Endodermal cell (in vitro differentiated cells): ENCODE data around the gene SPINT1. TPM values are rescaled to one million over a fixed set of nuclear protein-coding genes. Genes with fewer than 3 reads are reported as not detected.

ENCODE experiments used
- DNase-seq: peaks from one replicate; pipeline ENCODE4 v3.0.0-alpha.2; 2017
- H3K27ac ChIP-seq: 2 replicates; pipeline ENCODE4 v1.5.1; 2013; ENCODE audit warnings: mild to moderate bottlenecking, low read depth, low read length, moderate library complexity
- H3K27me3 ChIP-seq: 2 replicates; pipeline ENCODE4 v1.6.1; 2013; ENCODE audit warnings: mild to moderate bottlenecking, low read length, moderate library complexity; ENCODE audit not compliant: insufficient read depth, control insufficient read depth, poor library complexity, severe bottlenecking
- H3K36me3 ChIP-seq: 2 replicates; pipeline ENCODE4 v1.7.0; 2013; ENCODE audit warnings: mild to moderate bottlenecking, low read length, moderate library complexity; ENCODE audit not compliant: control insufficient read depth, insufficient read depth
- H3K4me1 ChIP-seq: one replicate; pipeline ENCODE4 v1.7.0; 2013; ENCODE audit warnings: low read length; ENCODE audit not compliant: control insufficient read depth, insufficient read depth
- H3K4me3 ChIP-seq: 2 replicates; pipeline ENCODE4 v1.5.1; 2013; ENCODE audit warnings: mild to moderate bottlenecking, low read length, moderate library complexity
- H3K9ac ChIP-seq: 2 replicates; pipeline ENCODE4 v1.6.1; 2013; ENCODE audit warnings: mild to moderate bottlenecking, low read length, moderate library complexity; ENCODE audit not compliant: poor library complexity, severe bottlenecking; ENCODE audit errors: extremely low read depth
- H3K9me3 ChIP-seq: 2 replicates; pipeline ENCODE4 v1.6.1; 2013; ENCODE audit warnings: mild to moderate bottlenecking, low read length, moderate library complexity; ENCODE audit not compliant: control insufficient read depth
- H3K27ac Mint-ChIP-seq: 2 replicates; pipeline ENCODE4 v1.8.0; 2020; ENCODE audit warnings: mixed read lengths
- H3K27me3 Mint-ChIP-seq: 2 replicates; pipeline ENCODE4 v1.8.0; 2021; ENCODE audit warnings: mild to moderate bottlenecking, mixed read lengths; ENCODE audit not compliant: insufficient read depth
- H3K36me3 Mint-ChIP-seq: 2 replicates; pipeline ENCODE4 v1.8.0; 2020; ENCODE audit warnings: low read depth, mixed read lengths
- H3K4me1 Mint-ChIP-seq: 2 replicates; pipeline ENCODE4 v1.8.0; 2020; ENCODE audit warnings: mixed read lengths
- H3K4me3 Mint-ChIP-seq: 2 replicates; pipeline ENCODE4 v1.8.0; 2020; ENCODE audit warnings: mild to moderate bottlenecking, moderate library complexity, mixed read lengths
- H3K9me3 Mint-ChIP-seq: 2 replicates; pipeline ENCODE4 v1.8.0; 2020; ENCODE audit warnings: mild to moderate bottlenecking, mixed read lengths
- CTCF ChIP-seq: fragments of 200-600 bp; sonication (generic); conservative IDR thresholded peaks from 2 replicates; pipeline ENCODE4 v1.5.0; 2021; ENCODE audit warnings: antibody characterized with exemption, mild to moderate bottlenecking
- WGBS, 2 experiments: methylation state at CpG; one replicate each; pipeline versions ENCODE4 v1.1.5 to v1.1.7; 2013; ENCODE audit warnings: missing lambda C conversion rate in 2 of 2, mixed read lengths in 1 of 2; ENCODE audit not compliant: insufficient coverage in 1 of 2, insufficient read length in 1 of 2; 5-methylcytosine and 5-hydroxymethylcytosine counted together
- total RNA-seq, 2 donors: library from RNA; stranded (reverse); fragmentation: NEBNext Ultra II Directional in 1 of 2; extraction: Animal tissue kit (Norgen Biotek cat#: 25700) in 1 of 2; gene quantifications; 2 replicates in 1 of 2; 3 replicates in 1 of 2; pipeline ENCODE4 v1.2.1, GENCODE V29; 2021

The SPINT1 gene
- total RNA-seq, 2 donors from 2014 or later, result 129 to 141 TPM

GRCh38 chr15:40815042-40815698, 28.7 kb upstream of the SPINT1 start:
- no peak overlapping the region for H3K4me3 Mint-ChIP-seq
- no peak for DNase-seq
- no peaks in the 10 kb centered on the region for H3K27me3 Mint-ChIP-seq
- H3K36me3 Mint-ChIP-seq, result peaks cover 20% of the 10 kb centered on the region
- H3K9ac ChIP-seq, result no peak overlapping the region
- no peak overlapping the region for H3K27ac ChIP-seq
- no peaks in the 10 kb centered on the region for H3K4me1 Mint-ChIP-seq
- no peaks in the 10 kb centered on the region for H3K9me3 ChIP-seq
- no peak for TF ChIP-seq CTCF
- no peaks in the 10 kb centered on the region for H3K36me3 ChIP-seq
- H3K27ac Mint-ChIP-seq, result no peak overlapping the region
- no peaks in the 10 kb centered on the region for H3K4me1 ChIP-seq
- WGBS, 2 experiments, result 91 to 93% methylated on average over 2 to 3 of the region's 4 CpGs
- H3K9me3 Mint-ChIP-seq, result no peaks in the 10 kb centered on the region
- no peak overlapping the region for H3K4me3 ChIP-seq
- no peaks in the 10 kb centered on the region for H3K27me3 ChIP-seq

DNA sequence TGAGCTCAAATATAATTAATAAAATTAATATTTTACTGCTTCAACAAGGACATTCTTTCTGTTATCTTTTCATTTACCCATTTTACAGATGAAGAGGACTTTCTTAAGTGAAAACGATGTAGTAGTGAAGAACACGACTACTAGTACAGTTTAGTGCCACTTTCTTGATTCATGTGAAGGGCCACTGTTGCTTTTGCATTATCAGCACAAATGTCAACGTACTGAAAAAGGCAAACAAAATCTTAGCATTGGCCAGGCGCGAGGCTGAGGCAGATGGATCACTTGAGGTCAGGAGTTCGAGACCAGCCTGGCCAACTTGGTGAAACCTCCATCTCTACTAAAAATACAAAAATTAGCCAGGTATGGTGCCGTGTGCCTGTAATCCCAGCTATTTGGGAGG, 24.8 kb upstream of the SPINT1 start:
- Mint-ChIP-seq H3K9me3 (no peaks in the 10 kb centered on the region), H3K27me3 (no peaks in the 10 kb centered on the region), H3K36me3 (peaks cover 9% of the 10 kb centered on the region), H3K4me3 (no peak overlapping the region), H3K27ac (no peak overlapping the region), H3K4me1 (no peaks in the 10 kb centered on the region)
- no peaks in the 10 kb centered on the region for H3K9me3 ChIP-seq
- H3K27ac ChIP-seq, result no peak overlapping the region
- no peaks in the 10 kb centered on the region for H3K27me3 ChIP-seq
- H3K9ac ChIP-seq, result no peak overlapping the region
- no peaks in the 10 kb centered on the region for H3K4me1 ChIP-seq
- 88 to 92% methylated on average over 6 to 7 of the region's 7 CpGs for WGBS, 2 experiments
- DNase-seq, result no peak
- no peaks in the 10 kb centered on the region for H3K36me3 ChIP-seq
- no peak overlapping the region for H3K4me3 ChIP-seq
- TF ChIP-seq CTCF, result no peak

DNA sequence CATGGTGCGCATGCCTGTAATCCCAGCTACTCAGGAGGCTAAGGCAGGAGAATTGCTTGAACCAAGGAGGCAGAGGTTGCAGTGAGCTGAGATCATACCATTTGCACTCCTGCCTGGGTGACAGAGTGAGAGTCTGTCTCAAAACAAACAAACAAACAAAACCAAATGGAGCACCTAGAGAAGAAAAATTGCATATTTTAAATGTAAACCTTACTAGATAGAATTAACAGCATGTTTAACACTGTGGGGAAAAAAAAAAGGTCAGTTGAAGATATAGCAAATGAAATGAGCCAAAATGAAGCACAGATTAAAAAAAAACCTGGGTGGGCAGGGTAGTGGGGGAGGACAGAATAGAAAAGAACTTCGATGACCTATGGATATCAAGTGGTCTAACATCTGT, 22.7 kb upstream of the SPINT1 start:
- Mint-ChIP-seq H3K27ac (no peak overlapping the region), H3K9me3 (no peaks in the 10 kb centered on the region), H3K36me3 (no peaks in the 10 kb centered on the region), H3K4me1 (no peaks in the 10 kb centered on the region), H3K27me3 (no peaks in the 10 kb centered on the region), H3K4me3 (no peak overlapping the region)
- Histone ChIP-seq H3K9me3 (no peaks in the 10 kb centered on the region), H3K9ac (no peak overlapping the region), H3K36me3 (no peaks in the 10 kb centered on the region), H3K27me3 (no peaks in the 10 kb centered on the region), H3K27ac (no peak overlapping the region), H3K4me1 (peaks cover 3% of the 10 kb centered on the region), H3K4me3 (no peak overlapping the region)
- WGBS, 2 experiments, result 92 to 93% methylated on average over 2 of the region's 2 CpGs
- no peak for TF ChIP-seq CTCF
- no peak for DNase-seq
